Fibroblast of lung (primary cell): ENCODE data around the gene KNDC1. TPM values are rescaled to one million over a fixed set of nuclear protein-coding genes. Genes with fewer than 3 reads are reported as not detected.

ENCODE experiments used
- DNase-seq, 2 donors: peaks; one replicate each; pipeline versions ENCODE4 v3.0.0 to v3.0.0-alpha.2; 2010; ENCODE audit warnings: low read depth in 2 of 2
- H2AFZ ChIP-seq: 2 replicates; pipeline ENCODE4 v1.5.1; 2012; ENCODE audit warnings: low read length, control low read depth, inconsistent platforms
- H3K27ac ChIP-seq: 2 replicates; pipeline ENCODE4 v1.5.1; 2011; ENCODE audit warnings: low read length, control low read depth; ENCODE audit not compliant: insufficient read depth
- H3K27me3 ChIP-seq: 2 replicates; pipeline ENCODE4 v1.5.1; 2011; ENCODE audit warnings: mild to moderate bottlenecking, low read length; ENCODE audit not compliant: control insufficient read depth, insufficient read depth
- H3K36me3 ChIP-seq: 2 replicates; pipeline ENCODE4 v1.5.1; 2011; ENCODE audit warnings: low read length; ENCODE audit not compliant: control insufficient read depth, insufficient read depth
- H3K4me1 ChIP-seq: 2 replicates; pipeline ENCODE4 v1.5.1; 2011; ENCODE audit warnings: low read length; ENCODE audit not compliant: control insufficient read depth, insufficient read depth; ENCODE audit errors: extremely low read depth
- H3K4me2 ChIP-seq: 2 replicates; pipeline ENCODE4 v1.5.1; 2011; ENCODE audit warnings: low read length, control low read depth; ENCODE audit not compliant: insufficient read depth; ENCODE audit errors: extremely low read depth
- H3K4me3 ChIP-seq, 4 experiments: fragments of 200-600 bp in 1 of 4; sonication (generic) in 1 of 4; replicated peaks in 1 of 4; 2 replicates each; pipeline ENCODE4 v1.5.1; 2011 to 2016; ENCODE audit warnings: low read length in 4 of 4, low read depth in 3 of 4, mild to moderate bottlenecking in 3 of 4, control low read depth in 2 of 4, inconsistent platforms in 1 of 4, mixed read lengths in 1 of 4; ENCODE audit not compliant: insufficient read depth in 1 of 4; ENCODE audit errors: control extremely low read depth in 1 of 4
- H3K79me2 ChIP-seq: 2 replicates; pipeline ENCODE4 v1.5.1; 2012; ENCODE audit warnings: mild to moderate bottlenecking, low read length, inconsistent platforms; ENCODE audit not compliant: control insufficient read depth, insufficient read depth
- H3K9ac ChIP-seq: 2 replicates; pipeline ENCODE4 v1.5.1; 2011; ENCODE audit warnings: mild to moderate bottlenecking, low read length, control low read depth; ENCODE audit not compliant: insufficient read depth
- H3K9me3 ChIP-seq: 2 replicates; pipeline ENCODE4 v1.5.1; 2012; ENCODE audit warnings: low read depth, low read length; ENCODE audit not compliant: control insufficient read depth, insufficient read depth
- H4K20me1 ChIP-seq: 2 replicates; pipeline ENCODE4 v1.5.1; 2011; ENCODE audit warnings: low read length; ENCODE audit not compliant: control insufficient read depth, insufficient read depth; ENCODE audit errors: extremely low read depth
- EZH2 ChIP-seq: IDR thresholded peaks from 2 replicates; pipeline ENCODE4 v1.5.1; 2012; ENCODE audit warnings: low read length, control low read depth, mild to moderate bottlenecking; ENCODE audit errors: missing control alignments
- polyA plus RNA-seq, 2 donors: library from polyadenylated mRNA; depleted of rRNA in 1 of 2; stranded (reverse) in 1 of 2; unstranded in 1 of 2; fragments of >200 nt; gene quantifications; 2 replicates each; pipeline ENCODE4 v1.2.1, GENCODE V29; 2011 to 2012; ENCODE audit warnings: missing spikeins in 1 of 2
- total RNA-seq: library from RNA; depleted of rRNA; stranded (reverse); fragments of >200 nt; gene quantifications from 2 replicates; pipeline ENCODE4 v1.2.1, GENCODE V29; 2014
- TF ChIP-seq, protein P1 (sequence below), 2 donors: IDR thresholded peaks in 1 of 2; conservative IDR thresholded peaks in 1 of 2; 1 replicate in 1 of 2; 2 replicates in 1 of 2; pipeline ENCODE4 v1.5.1; 2011 to 2012; ENCODE audit warnings: low read length in 2 of 2, control low read depth in 1 of 2, inconsistent platforms in 1 of 2, low read depth in 1 of 2, mild to moderate bottlenecking in 1 of 2

The KNDC1 gene
- total and polyA plus RNA-seq, 2 donors (not counting 1 experiment from before 2014, with no cell fraction given): 0.20 to 0.50 TPM

DNA sequence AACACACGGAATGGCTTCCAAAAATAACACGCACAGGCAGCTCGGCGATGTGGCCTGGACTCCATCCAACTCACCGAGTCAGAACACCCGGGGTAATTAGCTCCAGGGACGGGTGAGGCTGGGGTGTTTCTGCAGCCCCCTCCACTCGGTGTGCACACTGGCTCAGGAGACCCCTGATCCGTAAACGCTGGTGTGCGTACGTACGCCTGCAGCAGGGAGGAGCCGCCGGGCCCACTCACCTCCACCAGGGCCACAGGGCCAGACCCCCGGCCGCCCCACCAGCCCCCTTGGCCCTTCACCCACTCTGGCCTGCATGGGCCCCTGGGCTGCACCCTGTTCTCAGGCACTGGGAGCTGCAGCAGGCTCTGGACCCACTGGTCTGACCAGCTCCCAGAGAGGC lies 47.6 kb downstream of the KNDC1 start:
- Histone ChIP-seq H3K4me3 (no peak overlapping the region), H4K20me1 (no peaks in the 10 kb centered on the region), H3K4me1 (no peaks in the 10 kb centered on the region), H3K27me3 (no peaks in the 10 kb centered on the region), H3K79me2 (no peaks in the 10 kb centered on the region), H3K9ac (no peak overlapping the region), H3K9me3 (peaks cover 2% of the 10 kb centered on the region), H3K36me3 (no peaks in the 10 kb centered on the region), H3K27ac (no peak overlapping the region), H2AFZ (no peak overlapping the region), H3K4me2 (no peak overlapping the region)
- no peak for DNase-seq
- TF ChIP-seq, protein P1, sequence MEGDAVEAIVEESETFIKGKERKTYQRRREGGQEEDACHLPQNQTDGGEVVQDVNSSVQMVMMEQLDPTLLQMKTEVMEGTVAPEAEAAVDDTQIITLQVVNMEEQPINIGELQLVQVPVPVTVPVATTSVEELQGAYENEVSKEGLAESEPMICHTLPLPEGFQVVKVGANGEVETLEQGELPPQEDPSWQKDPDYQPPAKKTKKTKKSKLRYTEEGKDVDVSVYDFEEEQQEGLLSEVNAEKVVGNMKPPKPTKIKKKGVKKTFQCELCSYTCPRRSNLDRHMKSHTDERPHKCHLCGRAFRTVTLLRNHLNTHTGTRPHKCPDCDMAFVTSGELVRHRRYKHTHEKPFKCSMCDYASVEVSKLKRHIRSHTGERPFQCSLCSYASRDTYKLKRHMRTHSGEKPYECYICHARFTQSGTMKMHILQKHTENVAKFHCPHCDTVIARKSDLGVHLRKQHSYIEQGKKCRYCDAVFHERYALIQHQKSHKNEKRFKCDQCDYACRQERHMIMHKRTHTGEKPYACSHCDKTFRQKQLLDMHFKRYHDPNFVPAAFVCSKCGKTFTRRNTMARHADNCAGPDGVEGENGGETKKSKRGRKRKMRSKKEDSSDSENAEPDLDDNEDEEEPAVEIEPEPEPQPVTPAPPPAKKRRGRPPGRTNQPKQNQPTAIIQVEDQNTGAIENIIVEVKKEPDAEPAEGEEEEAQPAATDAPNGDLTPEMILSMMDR (conservative IDR thresholded peaks at IDR 0.05 in 1 of 2, IDR thresholded peaks at IDR 0.05 in 1 of 2; ENCODE audit: low read depth in 1 of 2, low read length in 2 of 2): no peak
- TF ChIP-seq EZH2: no peak

DNA sequence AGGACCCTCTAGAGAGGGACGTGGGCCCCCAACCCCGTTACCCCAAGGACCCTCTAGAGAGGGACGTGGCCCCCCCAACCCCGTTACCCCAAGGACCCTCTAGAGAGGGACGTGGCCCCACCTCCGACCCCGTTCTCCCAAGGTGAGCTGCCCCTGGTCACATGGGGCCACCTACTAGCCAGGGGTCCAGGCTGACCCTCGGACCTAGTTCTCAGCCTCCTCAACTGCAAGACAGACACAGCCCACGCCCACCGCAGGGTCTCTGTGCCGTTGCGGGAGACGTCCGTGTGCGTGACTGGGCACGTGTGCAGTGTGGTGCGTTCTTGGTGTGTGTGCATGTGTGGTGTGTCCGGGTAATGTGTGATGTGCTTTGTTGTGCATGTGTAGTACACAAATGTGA lies 48.4 kb downstream of the KNDC1 start:
- Histone ChIP-seq H2AFZ (no peak overlapping the region), H4K20me1 (no peaks in the 10 kb centered on the region), H3K27ac (no peak overlapping the region), H3K4me3 (no peak overlapping the region), H3K9me3 (peaks cover 2% of the 10 kb centered on the region), H3K4me1 (no peaks in the 10 kb centered on the region), H3K36me3 (no peaks in the 10 kb centered on the region), H3K4me2 (no peak overlapping the region), H3K27me3 (no peaks in the 10 kb centered on the region), H3K9ac (no peak overlapping the region), H3K79me2 (no peaks in the 10 kb centered on the region)
- DNase-seq: no peak
- TF ChIP-seq, protein P1 (conservative IDR thresholded peaks at IDR 0.05 in 1 of 2, IDR thresholded peaks at IDR 0.05 in 1 of 2; ENCODE audit: low read depth in 1 of 2, low read length in 2 of 2): no peak
- TF ChIP-seq EZH2: no peak

DNA sequence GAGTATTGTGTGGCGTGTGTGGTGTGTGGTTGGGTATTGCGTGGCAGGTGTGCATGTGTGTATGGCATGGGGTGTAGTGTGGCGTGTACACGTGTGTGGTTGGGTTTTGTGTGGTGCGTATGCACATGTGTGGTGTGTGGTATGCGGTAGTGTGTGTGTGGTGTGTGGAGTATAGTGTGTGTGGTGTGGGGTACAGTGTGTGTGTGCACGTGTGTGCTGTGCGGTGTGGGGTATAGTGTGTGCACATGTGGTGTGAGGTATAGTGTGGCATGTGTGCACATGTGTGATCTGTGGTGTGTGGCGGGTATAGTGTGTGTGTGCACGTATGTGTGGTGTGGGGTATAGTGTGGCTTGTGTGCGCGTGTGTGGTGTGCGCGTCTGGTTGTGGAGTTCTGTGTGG lies 49.1 kb downstream of the KNDC1 start:
- Histone ChIP-seq H3K4me1 (no peaks in the 10 kb centered on the region), H3K27ac (no peak overlapping the region), H2AFZ (no peak overlapping the region), H3K4me2 (no peak overlapping the region), H4K20me1 (no peaks in the 10 kb centered on the region), H3K9ac (no peak overlapping the region), H3K36me3 (no peaks in the 10 kb centered on the region), H3K27me3 (no peaks in the 10 kb centered on the region), H3K79me2 (no peaks in the 10 kb centered on the region), H3K9me3 (peaks cover 2% of the 10 kb centered on the region), H3K4me3 (no peak overlapping the region)
- no peak for TF ChIP-seq EZH2
- TF ChIP-seq, protein P1 (conservative IDR thresholded peaks at IDR 0.05 in 1 of 2, IDR thresholded peaks at IDR 0.05 in 1 of 2; ENCODE audit: low read depth in 1 of 2, low read length in 2 of 2): no peak
- no peak for DNase-seq
